ENCODE measurements around the gene RAB3D.
"Not testable (repeated sequence)": the region's sequence is repeated elsewhere in the genome, so short reads cannot be mapped to it uniquely, and the experiment has no call there.

RAB3D gene

GRCh38 chr19:11339254-11340098, at the start of gene RAB3D:
RAB3D (minus strand) TSS chr19:11339657; CDS start chr19:11337399, 2,258 bp downstream.
- DNase-seq, result peak in 57 of 58 donors; percentile 42 to 93 (median 81)

DNA sequence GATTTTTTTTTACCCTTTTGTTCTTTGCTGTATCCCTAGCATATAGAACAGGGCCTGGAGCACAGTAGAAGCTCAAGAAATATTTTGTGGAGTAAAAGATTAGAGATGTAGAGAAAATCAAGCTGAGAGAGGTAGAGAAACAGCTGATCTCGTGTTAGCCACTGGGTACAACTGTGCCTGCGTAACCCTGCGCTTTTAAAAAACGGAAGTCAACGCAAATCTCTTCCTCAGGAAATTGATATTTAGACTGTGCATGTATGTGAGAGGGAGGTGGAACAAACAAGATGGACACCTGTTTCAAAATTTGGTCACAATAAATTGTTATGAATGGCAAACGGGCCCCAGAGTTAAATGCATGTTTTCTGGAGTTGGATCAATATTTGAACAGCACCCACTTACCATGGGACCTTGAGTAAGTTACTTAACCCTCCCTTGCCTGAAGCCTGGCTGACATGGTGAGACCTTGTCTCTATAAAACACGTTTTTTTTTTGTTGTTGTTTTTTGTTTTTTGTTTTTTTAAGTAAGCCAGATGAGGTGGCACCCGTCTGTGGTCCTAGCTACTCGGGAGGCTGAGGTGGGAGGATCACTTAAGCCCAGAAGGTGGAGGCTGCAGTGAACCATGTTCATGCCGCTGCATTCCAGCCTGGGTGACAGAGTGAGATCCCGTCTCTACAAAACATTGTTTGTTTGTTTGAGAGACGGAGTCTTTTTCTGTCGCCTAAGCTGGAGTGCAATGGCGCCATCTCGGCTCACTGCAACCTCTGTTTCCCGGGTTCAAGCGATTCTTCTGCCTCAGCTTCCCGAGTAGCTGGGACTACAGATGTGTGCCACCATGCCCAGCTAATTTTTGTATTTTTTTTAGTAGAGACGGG, 47.9 kb upstream of the RAB3D start:
- no peak for DNase-seq

- DNase-seq, result no peak
Measured at GRCh38 chr19:11384778-11385129, 45.3 kb upstream of the RAB3D start.

DNA sequence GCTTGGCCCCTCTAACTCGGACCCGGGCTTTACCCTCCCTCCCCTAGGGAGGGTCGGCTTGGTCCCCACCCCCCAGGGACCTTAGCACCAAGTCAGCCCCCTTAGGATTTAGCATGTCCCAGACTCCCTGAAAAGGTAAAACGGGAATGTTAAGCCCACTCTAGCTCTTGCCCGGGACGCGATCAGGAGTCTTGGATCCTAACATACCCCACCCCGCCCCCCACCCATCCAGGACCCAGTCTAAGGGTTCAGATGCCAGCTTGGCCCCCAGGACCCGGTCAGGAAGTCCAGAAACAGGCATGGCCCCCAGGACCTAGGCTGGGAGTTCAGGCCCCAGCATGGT, 44.2 kb upstream of the RAB3D start:
- DNase-seq, result no peak

- DNase-seq, result peak in 5 of 58 donors; percentile 4 to 24 (median 11)
Measured at GRCh38 chr19:11382898-11383705, 43.6 kb upstream of the RAB3D start.

- DNase-seq, result peak; percentile 65 to 97 (median 88)
Measured at GRCh38 chr19:11380653-11381537, 41.4 kb upstream of the RAB3D start.

DNA sequence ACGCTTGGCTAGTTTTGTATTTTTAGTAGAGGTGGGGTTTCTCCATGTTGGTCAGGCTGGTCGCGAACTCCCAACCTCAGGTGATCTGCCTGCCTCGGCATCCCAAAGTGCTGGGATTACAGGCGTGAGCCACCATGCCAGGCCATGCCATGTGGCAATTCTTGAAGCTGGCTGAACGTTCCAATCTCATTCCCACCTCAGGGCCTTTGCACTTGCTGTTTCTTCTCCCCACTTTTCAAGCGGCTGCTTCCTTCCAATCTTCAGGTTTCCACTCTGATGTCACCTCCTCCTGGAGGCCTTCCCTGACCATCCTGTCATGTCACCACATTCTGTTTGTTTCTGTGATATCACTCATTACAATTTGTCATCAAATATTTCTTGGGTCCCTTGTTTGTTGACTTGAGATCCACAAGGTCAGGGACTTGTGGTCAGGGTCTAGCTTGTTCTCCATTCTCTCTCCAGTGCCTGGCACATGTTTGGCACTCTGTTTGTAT, 40.4 kb upstream of the RAB3D start:
- DNase-seq, result no peak

DNA sequence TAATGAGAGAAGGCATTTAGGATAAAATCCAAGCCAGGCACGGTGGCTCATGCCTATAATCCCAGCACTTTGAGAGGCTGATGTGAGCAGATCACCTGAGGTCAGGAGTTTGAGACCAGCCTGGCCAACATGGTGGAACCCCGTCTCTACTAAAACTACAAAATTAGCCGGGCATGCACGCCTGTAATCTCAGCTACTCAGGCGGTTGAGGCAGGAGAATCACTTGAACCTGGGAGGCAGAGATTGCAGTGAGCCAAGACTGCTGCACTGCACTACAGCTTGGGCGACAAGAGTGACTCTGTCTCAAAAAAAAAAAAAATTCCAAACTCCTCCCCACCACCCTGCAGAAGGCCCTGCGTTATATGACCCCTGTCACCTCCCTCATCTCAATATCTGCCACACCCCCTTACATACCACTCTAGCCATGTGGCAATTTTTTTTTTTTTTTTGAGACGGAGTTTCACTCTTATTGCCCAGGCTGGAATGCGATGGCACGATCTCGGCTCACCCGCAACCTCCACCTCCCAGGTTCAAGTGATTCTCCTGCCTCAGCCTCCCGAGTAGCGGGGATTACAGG, 39.9 kb upstream of the RAB3D start:
- DNase-seq, result not testable (repeated sequence)

DNA sequence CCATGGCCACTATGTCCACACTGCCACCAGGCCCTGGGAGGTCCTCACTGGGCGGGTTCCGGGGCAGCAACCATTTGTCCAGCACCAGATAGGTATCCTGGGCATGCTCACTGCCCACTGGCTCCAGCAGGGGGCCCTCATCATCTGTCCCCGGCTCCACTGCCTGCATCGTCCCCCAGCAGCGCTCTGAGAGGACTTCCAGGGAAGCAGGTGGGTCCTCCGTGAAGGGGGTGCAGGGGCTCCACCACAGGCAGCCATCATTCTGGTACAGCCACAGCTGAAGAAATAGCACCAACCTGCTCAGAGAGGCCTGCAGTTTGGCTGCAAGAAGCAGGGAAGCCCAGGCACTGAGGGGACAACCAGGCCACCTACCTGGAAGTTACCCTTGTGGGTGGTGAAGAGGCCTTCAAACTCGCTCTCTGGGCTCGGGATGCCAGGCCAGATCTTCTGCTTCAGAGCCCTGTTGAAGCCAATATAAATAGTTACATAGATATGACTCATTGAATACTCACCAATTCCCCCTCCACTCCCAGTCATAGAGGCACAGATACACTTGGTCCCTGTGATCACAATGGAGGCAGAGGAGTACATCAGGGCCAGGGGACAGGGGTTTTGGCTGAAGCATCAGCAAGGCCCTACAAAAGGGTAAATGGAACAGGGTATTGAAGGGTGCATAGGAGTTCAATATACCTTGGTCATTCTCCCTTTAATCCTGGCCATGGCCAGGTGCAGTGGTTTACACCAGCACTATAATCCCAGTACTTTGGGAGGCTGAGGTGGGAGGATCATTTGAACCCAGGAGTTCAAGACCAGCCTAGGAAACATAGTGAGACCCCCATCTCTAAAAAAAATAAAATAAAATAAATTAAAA, 39.1 kb upstream of the RAB3D start:
- DNase-seq, result peak in 36 of 58 donors; percentile 4 to 58 (median 22)

- DNase-seq, result no peak
Measured at GRCh38 chr19:11377756-11378155, 38.3 kb upstream of the RAB3D start.

DNA sequence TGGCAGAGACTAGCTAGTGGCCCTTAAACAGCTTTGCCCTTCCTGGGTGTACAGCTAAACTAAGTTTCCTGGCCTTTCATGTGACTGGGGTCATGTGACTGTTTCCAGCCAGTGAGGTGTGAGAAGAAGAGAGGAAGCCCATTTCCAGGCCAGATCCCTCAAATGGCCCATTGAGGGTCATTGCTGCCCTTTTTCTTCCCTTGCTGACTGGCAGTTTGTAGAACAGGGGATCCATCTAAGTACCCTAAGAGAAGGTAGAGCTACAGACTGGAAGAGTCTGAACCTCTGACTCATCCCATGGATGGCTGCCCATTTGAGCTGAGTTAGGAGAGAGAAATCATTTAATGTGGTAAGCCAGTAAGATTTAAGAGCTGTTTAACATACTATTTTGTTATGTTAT, 37.8 kb upstream of the RAB3D start:
- DNase-seq, result peak in 15 of 58 donors; percentile 2 to 50 (median 10)

DNA sequence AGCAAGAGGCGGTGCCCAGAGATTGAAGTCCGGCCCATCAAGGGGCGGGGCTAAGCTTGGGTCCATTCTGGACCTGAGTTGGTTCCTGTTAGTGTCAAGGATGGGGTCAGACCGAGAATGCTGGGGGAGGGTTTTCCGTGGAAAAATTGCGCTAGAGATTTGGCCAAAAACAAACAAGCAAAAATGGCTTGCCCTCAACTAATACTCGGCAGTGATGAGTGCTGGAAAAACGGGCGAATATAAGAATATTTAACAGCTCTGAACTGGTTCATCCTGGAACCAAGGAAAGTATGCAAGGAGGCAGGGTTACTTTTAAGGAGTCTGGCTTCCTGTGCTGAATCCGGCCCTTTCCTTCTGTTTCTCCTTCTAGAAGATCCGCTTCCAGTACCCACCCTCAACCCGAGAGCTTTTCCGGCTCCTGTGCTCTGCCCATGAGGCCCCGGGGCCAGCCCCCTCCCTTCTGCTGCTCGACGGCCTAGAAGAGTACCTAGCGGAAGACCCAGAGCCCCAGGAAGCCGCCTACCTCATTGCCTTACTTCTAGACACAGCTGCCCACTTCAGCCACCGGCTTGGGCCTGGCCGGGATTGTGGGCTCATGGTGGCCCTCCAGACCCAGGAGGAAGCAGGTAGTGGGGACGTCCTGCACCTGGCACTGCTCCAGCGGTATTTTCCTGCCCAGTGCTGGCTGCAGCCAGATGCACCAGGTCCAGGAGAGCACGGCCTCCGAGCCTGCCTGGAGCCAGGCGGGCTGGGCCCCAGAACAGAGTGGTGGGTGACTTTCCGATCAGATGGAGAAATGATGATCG, 35.9 kb upstream of the RAB3D start:
- peak in 32 of 58 donors; percentile 7 to 50 (median 34) for DNase-seq

GRCh38 chr19:11374433-11375142, 35.1 kb upstream of the RAB3D start, which contains the start of gene SWSAP1:
SWSAP1 (plus strand) TSS chr19:11374666; CDS start chr19:11374681, 15 bp downstream.
- peak; percentile 92 to 100 (median 99) for DNase-seq

GRCh38 chr19:11373885-11374432, 34.5 kb upstream of the RAB3D start:
- DNase-seq, result peak in 8 of 58 donors; percentile 9 to 81 (median 40)

GRCh38 chr19:11373166-11373884, 33.9 kb upstream of the RAB3D start:
- DNase-seq, result peak in 56 of 58 donors; percentile 12 to 89 (median 64)

GRCh38 chr19:11370744-11371143, 31.3 kb upstream of the RAB3D start:
- no peak for DNase-seq

Measured in anterior cingulate cortex (tissue), 58 donors.